ENCODE data around the gene FBXL16. TPM values are rescaled to one million over a fixed set of nuclear protein-coding genes. Genes with fewer than 3 reads are reported as not detected.
A peak's percentile ranks its signal among the peaks of the same experiment; 100 is the strongest.

Gene FBXL16
- total and polyA plus RNA-seq, 2 of the 13 experiments (the other 11 are each of a cell fraction or from before 2014, with no cell fraction given) = 0.22 to 2.0 TPM

DNA sequence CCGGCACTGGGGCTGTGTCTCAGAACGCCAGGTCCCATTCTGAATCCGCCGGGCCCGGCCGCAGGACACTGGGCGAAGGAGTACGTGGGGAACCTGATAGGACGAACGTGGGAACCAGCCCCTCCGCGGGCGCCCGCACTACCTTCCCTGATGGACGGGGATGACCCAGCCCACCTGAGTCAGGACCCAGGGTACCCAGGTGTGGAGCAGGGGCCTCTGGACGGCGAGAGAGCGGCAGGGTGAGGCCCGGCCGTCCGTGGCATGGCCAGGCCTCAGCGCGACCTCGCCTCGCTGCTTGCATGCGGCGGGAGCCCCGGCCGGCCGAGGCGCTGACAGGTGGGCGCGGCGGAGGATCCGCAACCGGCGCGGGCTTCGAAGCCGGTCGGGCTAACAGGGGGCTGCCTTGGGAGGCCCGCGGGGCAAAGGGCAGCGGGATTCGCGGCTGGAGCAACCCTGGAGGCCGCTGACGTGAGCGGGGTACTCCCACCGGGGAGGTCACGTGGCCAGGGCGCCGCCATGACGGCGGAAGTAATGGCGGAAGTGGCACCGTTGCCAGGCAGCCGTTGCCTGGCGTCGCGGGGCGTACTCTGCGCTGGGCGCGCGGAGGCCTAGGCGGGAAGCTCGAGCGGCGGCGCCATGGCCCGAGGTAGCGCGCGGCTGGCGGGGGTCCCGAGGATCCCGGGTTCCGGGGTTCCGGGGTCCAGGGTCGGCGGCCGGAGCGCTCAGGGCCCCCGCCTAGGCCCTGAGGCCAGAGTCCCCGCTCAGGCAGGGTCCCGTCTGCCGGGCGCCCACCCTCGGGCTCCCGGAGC is 56.6 kb downstream of the FBXL16 start, which contains the start of gene WDR90 (continued):
- TF ChIP-seq ZNF441 (CRISPR knock-in tag; IDR thresholded peaks at IDR 0.05; ENCODE audit: borderline replicate concordance) (peak; percentile 65; the same call in 1 of the 2 replicates), JARID2 (CRISPR knock-in tag; IDR thresholded peaks at IDR 0.05; ENCODE audit: insufficient replicate concordance) (no peak), SMYD3 (CRISPR knock-in tag; IDR thresholded peaks at IDR 0.05) (0 out of 2 replicates have a peak, but pooled peaks have one; percentile 87), HHEX (CRISPR knock-in tag; IDR thresholded peaks at IDR 0.05) (no peak), ZNF17 (CRISPR knock-in tag; IDR thresholded peaks at IDR 0.05) (no peak), POLR2AphosphoS5 (IDR thresholded peaks at IDR 0.05; ENCODE audit: low read depth, low read length) (peak; percentile 20; the same call in 1 of the 2 replicates), ZNF24 (IDR thresholded peaks at IDR 0.05) (no peak), ZFAT (CRISPR knock-in tag; conservative IDR thresholded peaks at IDR 0.05) (no peak; the same call in 1 of the 2 replicates), KDM1A (CRISPR knock-in tag; IDR thresholded peaks at IDR 0.05) (no peak), GTF2F1 (IDR thresholded peaks at IDR 0.05; ENCODE audit: low read length) (no peak), SRSF9 (IDR thresholded peaks at IDR 0.05; ENCODE audit: borderline replicate concordance, insufficient read depth, low read depth, low read length, poor library complexity, severe bottlenecking) (no peak), ZNF746 (CRISPR knock-in tag; IDR thresholded peaks at IDR 0.05) (peak; percentile 52; the same call in 1 of the 2 replicates)
- TF ChIP-seq, protein P1, sequence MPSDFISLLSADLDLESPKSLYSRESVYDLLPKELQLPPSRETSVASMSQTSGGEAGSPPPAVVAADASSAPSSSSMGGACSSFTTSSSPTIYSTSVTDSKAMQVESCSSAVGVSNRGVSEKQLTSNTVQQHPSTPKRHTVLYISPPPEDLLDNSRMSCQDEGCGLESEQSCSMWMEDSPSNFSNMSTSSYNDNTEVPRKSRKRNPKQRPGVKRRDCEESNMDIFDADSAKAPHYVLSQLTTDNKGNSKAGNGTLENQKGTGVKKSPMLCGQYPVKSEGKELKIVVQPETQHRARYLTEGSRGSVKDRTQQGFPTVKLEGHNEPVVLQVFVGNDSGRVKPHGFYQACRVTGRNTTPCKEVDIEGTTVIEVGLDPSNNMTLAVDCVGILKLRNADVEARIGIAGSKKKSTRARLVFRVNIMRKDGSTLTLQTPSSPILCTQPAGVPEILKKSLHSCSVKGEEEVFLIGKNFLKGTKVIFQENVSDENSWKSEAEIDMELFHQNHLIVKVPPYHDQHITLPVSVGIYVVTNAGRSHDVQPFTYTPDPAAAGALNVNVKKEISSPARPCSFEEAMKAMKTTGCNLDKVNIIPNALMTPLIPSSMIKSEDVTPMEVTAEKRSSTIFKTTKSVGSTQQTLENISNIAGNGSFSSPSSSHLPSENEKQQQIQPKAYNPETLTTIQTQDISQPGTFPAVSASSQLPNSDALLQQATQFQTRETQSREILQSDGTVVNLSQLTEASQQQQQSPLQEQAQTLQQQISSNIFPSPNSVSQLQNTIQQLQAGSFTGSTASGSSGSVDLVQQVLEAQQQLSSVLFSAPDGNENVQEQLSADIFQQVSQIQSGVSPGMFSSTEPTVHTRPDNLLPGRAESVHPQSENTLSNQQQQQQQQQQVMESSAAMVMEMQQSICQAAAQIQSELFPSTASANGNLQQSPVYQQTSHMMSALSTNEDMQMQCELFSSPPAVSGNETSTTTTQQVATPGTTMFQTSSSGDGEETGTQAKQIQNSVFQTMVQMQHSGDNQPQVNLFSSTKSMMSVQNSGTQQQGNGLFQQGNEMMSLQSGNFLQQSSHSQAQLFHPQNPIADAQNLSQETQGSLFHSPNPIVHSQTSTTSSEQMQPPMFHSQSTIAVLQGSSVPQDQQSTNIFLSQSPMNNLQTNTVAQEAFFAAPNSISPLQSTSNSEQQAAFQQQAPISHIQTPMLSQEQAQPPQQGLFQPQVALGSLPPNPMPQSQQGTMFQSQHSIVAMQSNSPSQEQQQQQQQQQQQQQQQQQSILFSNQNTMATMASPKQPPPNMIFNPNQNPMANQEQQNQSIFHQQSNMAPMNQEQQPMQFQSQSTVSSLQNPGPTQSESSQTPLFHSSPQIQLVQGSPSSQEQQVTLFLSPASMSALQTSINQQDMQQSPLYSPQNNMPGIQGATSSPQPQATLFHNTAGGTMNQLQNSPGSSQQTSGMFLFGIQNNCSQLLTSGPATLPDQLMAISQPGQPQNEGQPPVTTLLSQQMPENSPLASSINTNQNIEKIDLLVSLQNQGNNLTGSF (CRISPR knock-in tag; IDR thresholded peaks at IDR 0.05) = peak; percentile 74
- TF ChIP-seq, protein P2, sequence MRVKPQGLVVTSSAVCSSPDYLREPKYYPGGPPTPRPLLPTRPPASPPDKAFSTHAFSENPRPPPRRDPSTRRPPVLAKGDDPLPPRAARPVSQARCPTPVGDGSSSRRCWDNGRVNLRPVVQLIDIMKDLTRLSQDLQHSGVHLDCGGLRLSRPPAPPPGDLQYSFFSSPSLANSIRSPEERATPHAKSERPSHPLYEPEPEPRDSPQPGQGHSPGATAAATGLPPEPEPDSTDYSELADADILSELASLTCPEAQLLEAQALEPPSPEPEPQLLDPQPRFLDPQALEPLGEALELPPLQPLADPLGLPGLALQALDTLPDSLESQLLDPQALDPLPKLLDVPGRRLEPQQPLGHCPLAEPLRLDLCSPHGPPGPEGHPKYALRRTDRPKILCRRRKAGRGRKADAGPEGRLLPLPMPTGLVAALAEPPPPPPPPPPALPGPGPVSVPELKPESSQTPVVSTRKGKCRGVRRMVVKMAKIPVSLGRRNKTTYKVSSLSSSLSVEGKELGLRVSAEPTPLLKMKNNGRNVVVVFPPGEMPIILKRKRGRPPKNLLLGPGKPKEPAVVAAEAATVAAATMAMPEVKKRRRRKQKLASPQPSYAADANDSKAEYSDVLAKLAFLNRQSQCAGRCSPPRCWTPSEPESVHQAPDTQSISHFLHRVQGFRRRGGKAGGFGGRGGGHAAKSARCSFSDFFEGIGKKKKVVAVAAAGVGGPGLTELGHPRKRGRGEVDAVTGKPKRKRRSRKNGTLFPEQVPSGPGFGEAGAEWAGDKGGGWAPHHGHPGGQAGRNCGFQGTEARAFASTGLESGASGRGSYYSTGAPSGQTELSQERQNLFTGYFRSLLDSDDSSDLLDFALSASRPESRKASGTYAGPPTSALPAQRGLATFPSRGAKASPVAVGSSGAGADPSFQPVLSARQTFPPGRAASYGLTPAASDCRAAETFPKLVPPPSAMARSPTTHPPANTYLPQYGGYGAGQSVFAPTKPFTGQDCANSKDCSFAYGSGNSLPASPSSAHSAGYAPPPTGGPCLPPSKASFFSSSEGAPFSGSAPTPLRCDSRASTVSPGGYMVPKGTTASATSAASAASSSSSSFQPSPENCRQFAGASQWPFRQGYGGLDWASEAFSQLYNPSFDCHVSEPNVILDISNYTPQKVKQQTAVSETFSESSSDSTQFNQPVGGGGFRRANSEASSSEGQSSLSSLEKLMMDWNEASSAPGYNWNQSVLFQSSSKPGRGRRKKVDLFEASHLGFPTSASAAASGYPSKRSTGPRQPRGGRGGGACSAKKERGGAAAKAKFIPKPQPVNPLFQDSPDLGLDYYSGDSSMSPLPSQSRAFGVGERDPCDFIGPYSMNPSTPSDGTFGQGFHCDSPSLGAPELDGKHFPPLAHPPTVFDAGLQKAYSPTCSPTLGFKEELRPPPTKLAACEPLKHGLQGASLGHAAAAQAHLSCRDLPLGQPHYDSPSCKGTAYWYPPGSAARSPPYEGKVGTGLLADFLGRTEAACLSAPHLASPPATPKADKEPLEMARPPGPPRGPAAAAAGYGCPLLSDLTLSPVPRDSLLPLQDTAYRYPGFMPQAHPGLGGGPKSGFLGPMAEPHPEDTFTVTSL (CRISPR knock-in tag; IDR thresholded peaks at IDR 0.05; ENCODE audit: borderline replicate concordance) = no peak
- TF ChIP-seq, protein P3, sequence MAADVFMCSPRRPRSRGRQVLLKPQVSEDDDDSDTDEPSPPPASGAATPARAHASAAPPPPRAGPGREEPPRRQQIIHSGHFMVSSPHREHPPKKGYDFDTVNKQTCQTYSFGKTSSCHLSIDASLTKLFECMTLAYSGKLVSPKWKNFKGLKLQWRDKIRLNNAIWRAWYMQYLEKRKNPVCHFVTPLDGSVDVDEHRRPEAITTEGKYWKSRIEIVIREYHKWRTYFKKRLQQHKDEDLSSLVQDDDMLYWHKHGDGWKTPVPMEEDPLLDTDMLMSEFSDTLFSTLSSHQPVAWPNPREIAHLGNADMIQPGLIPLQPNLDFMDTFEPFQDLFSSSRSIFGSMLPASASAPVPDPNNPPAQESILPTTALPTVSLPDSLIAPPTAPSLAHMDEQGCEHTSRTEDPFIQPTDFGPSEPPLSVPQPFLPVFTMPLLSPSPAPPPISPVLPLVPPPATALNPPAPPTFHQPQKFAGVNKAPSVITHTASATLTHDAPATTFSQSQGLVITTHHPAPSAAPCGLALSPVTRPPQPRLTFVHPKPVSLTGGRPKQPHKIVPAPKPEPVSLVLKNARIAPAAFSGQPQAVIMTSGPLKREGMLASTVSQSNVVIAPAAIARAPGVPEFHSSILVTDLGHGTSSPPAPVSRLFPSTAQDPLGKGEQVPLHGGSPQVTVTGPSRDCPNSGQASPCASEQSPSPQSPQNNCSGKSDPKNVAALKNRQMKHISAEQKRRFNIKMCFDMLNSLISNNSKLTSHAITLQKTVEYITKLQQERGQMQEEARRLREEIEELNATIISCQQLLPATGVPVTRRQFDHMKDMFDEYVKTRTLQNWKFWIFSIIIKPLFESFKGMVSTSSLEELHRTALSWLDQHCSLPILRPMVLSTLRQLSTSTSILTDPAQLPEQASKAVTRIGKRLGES (CRISPR knock-in tag; IDR thresholded peaks at IDR 0.05; ENCODE audit: borderline replicate concordance) = no peak
